Measurements from ENCODE around the gene CRYL1.

DNA sequence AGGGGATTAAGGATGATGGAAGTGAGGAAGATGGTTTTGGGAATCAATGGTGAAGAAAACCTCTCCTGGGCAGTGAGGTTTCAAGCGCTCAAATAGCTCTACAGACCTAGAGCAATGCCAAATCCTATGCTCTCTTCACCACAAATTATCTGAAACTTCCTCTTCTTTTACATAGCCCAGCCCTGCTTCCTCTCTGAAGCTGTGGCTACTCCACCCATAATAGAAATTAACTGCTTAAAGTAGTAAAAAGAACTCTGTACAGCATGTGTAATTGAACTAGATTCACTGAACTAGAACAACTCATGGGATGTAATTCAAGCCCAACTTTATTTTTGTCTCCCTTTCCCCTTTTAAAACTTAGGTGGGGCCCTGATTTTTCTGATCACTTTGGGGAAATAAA is 20.9 kb upstream of the CRYL1 start:
- TF ChIP-seq, protein P1, sequence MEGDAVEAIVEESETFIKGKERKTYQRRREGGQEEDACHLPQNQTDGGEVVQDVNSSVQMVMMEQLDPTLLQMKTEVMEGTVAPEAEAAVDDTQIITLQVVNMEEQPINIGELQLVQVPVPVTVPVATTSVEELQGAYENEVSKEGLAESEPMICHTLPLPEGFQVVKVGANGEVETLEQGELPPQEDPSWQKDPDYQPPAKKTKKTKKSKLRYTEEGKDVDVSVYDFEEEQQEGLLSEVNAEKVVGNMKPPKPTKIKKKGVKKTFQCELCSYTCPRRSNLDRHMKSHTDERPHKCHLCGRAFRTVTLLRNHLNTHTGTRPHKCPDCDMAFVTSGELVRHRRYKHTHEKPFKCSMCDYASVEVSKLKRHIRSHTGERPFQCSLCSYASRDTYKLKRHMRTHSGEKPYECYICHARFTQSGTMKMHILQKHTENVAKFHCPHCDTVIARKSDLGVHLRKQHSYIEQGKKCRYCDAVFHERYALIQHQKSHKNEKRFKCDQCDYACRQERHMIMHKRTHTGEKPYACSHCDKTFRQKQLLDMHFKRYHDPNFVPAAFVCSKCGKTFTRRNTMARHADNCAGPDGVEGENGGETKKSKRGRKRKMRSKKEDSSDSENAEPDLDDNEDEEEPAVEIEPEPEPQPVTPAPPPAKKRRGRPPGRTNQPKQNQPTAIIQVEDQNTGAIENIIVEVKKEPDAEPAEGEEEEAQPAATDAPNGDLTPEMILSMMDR (IDR thresholded peaks at IDR 0.05; ENCODE audit: low read depth, low read length, poor library complexity, severe bottlenecking), result no peak
- TF ChIP-seq EZH2phosphoT487 (IDR thresholded peaks at IDR 0.05; ENCODE audit: borderline replicate concordance, low read length), result no peak
